HEK293 (cell line): ENCODE data around the gene CLEC4F.

ENCODE experiments used
- BCL11A ChIP-seq: fragments of 450-650 bp; formaldehyde crosslinking; IDR thresholded peaks from 2 replicates; pipeline ENCODE4 v1.5.1; 2016; ENCODE audit warnings: low read depth, missing biosample characterization, missing genetic modification characterization
- GLI2 ChIP-seq: fragments of 450-650 bp; formaldehyde crosslinking; IDR thresholded peaks from 2 replicates; pipeline ENCODE4; 2017; ENCODE audit warnings: missing biosample characterization, missing genetic modification characterization, low read depth, borderline replicate concordance
- KLF1 ChIP-seq: fragments of 450-650 bp; formaldehyde crosslinking; IDR thresholded peaks from 2 replicates; pipeline ENCODE4 v1.5.1; 2016; ENCODE audit warnings: missing biosample characterization, missing genetic modification characterization
- OVOL3 ChIP-seq: fragments of 450-650 bp; formaldehyde crosslinking; IDR thresholded peaks from 2 replicates; pipeline ENCODE4 v1.5.1; 2016; ENCODE audit warnings: missing biosample characterization, missing genetic modification characterization
- PRDM1 ChIP-seq: fragments of 450-650 bp; formaldehyde crosslinking; IDR thresholded peaks from 2 replicates; pipeline ENCODE4; 2016; ENCODE audit warnings: missing biosample characterization, missing genetic modification characterization
- ZBTB7A ChIP-seq: fragments of 450-650 bp; formaldehyde crosslinking; IDR thresholded peaks from 2 replicates; pipeline ENCODE4 v1.5.1; 2016; ENCODE audit warnings: low read depth, missing biosample characterization, missing genetic modification characterization
- ZFP3 ChIP-seq: fragments of 450-650 bp; formaldehyde crosslinking; IDR thresholded peaks from 2 replicates; pipeline ENCODE4 v1.5.1; 2016; ENCODE audit warnings: low read depth, missing biosample characterization, missing genetic modification characterization
- ZNF155 ChIP-seq: fragments of 450-650 bp; formaldehyde crosslinking; IDR thresholded peaks from 2 replicates; pipeline ENCODE4 v1.5.1; 2016; ENCODE audit warnings: missing biosample characterization, missing genetic modification characterization
- ZNF174 ChIP-seq: fragments of 450-650 bp; formaldehyde crosslinking; IDR thresholded peaks from 2 replicates; pipeline ENCODE4 v1.5.0; 2017; ENCODE audit warnings: missing biosample characterization, mild to moderate bottlenecking, missing genetic modification characterization
- ZNF175 ChIP-seq: fragments of 450-650 bp; formaldehyde crosslinking; IDR thresholded peaks from 2 replicates; pipeline ENCODE4 v1.5.1; 2016; ENCODE audit warnings: missing biosample characterization, missing genetic modification characterization
- ZNF548 ChIP-seq: fragments of 450-650 bp; formaldehyde crosslinking; IDR thresholded peaks from 2 replicates; pipeline ENCODE4 v1.5.1; 2016; ENCODE audit warnings: missing biosample characterization, missing genetic modification characterization
- TF ChIP-seq, protein P1 (sequence below): fragments of 450-650 bp; formaldehyde crosslinking; IDR thresholded peaks from 2 replicates; pipeline ENCODE4 v1.5.1; 2016; ENCODE audit warnings: missing biosample characterization, missing genetic modification characterization
- TF ChIP-seq, protein P2 (sequence below): fragments of 450-650 bp; formaldehyde crosslinking; IDR thresholded peaks from 2 replicates; pipeline ENCODE4 v1.5.1; 2016; ENCODE audit warnings: missing biosample characterization, missing genetic modification characterization
- TF ChIP-seq, protein P3 (sequence below): fragments of 450-650 bp; formaldehyde crosslinking; conservative IDR thresholded peaks from 2 replicates; pipeline ENCODE4 v1.5.1; 2016; ENCODE audit warnings: low read depth, missing biosample characterization, missing genetic modification characterization

DNA sequence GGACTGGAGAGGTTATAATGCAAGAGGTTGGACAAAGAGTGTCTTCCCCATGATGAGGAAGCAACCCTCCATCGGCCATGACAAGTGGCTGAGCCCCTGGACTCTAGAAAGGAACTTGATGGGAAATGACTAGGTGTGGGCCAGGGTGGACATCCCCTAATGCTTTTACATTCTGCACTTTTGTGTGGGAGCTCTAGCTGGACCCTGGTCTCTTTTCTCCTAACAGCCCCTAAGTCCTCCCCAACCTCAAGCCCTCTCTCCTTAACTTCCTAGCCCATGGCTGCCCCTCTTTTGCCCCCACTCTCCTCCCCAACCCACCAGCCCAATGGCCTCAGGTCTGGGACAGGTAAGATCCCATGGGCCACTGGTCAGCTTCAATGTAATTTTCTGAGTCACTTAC, 12.8 kb upstream of the CLEC4F start:
- TF ChIP-seq PRDM1: no peak
- TF ChIP-seq, protein P1, sequence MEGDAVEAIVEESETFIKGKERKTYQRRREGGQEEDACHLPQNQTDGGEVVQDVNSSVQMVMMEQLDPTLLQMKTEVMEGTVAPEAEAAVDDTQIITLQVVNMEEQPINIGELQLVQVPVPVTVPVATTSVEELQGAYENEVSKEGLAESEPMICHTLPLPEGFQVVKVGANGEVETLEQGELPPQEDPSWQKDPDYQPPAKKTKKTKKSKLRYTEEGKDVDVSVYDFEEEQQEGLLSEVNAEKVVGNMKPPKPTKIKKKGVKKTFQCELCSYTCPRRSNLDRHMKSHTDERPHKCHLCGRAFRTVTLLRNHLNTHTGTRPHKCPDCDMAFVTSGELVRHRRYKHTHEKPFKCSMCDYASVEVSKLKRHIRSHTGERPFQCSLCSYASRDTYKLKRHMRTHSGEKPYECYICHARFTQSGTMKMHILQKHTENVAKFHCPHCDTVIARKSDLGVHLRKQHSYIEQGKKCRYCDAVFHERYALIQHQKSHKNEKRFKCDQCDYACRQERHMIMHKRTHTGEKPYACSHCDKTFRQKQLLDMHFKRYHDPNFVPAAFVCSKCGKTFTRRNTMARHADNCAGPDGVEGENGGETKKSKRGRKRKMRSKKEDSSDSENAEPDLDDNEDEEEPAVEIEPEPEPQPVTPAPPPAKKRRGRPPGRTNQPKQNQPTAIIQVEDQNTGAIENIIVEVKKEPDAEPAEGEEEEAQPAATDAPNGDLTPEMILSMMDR (tag by site-specific recombination): no peak
- no peak for TF ChIP-seq ZNF548
- no peak for TF ChIP-seq ZNF175 (tag by site-specific recombination)
- TF ChIP-seq, protein P2, sequence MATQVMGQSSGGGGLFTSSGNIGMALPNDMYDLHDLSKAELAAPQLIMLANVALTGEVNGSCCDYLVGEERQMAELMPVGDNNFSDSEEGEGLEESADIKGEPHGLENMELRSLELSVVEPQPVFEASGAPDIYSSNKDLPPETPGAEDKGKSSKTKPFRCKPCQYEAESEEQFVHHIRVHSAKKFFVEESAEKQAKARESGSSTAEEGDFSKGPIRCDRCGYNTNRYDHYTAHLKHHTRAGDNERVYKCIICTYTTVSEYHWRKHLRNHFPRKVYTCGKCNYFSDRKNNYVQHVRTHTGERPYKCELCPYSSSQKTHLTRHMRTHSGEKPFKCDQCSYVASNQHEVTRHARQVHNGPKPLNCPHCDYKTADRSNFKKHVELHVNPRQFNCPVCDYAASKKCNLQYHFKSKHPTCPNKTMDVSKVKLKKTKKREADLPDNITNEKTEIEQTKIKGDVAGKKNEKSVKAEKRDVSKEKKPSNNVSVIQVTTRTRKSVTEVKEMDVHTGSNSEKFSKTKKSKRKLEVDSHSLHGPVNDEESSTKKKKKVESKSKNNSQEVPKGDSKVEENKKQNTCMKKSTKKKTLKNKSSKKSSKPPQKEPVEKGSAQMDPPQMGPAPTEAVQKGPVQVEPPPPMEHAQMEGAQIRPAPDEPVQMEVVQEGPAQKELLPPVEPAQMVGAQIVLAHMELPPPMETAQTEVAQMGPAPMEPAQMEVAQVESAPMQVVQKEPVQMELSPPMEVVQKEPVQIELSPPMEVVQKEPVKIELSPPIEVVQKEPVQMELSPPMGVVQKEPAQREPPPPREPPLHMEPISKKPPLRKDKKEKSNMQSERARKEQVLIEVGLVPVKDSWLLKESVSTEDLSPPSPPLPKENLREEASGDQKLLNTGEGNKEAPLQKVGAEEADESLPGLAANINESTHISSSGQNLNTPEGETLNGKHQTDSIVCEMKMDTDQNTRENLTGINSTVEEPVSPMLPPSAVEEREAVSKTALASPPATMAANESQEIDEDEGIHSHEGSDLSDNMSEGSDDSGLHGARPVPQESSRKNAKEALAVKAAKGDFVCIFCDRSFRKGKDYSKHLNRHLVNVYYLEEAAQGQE: no peak
- TF ChIP-seq GLI2: no peak
- TF ChIP-seq KLF1 (tag by site-specific recombination): no peak
- TF ChIP-seq ZNF155 (tag by site-specific recombination): no peak
- no peak for TF ChIP-seq OVOL3 (tag by site-specific recombination)
- no peak for TF ChIP-seq BCL11A (tag by site-specific recombination)
- no peak for TF ChIP-seq ZNF174 (tag by site-specific recombination)
- TF ChIP-seq ZFP3 (tag by site-specific recombination): no peak
- TF ChIP-seq ZBTB7A (tag by site-specific recombination): no peak
- TF ChIP-seq, protein P3, sequence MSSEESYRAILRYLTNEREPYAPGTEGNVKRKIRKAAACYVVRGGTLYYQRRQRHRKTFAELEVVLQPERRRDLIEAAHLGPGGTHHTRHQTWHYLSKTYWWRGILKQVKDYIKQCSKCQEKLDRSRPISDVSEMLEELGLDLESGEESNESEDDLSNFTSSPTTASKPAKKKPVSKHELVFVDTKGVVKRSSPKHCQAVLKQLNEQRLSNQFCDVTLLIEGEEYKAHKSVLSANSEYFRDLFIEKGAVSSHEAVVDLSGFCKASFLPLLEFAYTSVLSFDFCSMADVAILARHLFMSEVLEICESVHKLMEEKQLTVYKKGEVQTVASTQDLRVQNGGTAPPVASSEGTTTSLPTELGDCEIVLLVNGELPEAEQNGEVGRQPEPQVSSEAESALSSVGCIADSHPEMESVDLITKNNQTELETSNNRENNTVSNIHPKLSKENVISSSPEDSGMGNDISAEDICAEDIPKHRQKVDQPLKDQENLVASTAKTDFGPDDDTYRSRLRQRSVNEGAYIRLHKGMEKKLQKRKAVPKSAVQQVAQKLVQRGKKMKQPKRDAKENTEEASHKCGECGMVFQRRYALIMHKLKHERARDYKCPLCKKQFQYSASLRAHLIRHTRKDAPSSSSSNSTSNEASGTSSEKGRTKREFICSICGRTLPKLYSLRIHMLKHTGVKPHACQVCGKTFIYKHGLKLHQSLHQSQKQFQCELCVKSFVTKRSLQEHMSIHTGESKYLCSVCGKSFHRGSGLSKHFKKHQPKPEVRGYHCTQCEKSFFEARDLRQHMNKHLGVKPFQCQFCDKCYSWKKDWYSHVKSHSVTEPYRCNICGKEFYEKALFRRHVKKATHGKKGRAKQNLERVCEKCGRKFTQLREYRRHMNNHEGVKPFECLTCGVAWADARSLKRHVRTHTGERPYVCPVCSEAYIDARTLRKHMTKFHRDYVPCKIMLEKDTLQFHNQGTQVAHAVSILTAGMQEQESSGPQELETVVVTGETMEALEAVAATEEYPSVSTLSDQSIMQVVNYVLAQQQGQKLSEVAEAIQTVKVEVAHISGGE: no peak
